ENCODE data around the gene AIDA.
A peak's percentile ranks its signal among the peaks of the same experiment; 100 is the strongest.

Gene AIDA

GRCh38 chr1:222712253-222713090, at the start of gene AIDA, which contains the start of gene BROX (continued):
- no peak for TF ChIP-seq ZNF266 (tag by site-specific recombination; IDR thresholded peaks at IDR 0.05; ENCODE audit: low read depth)
- TF ChIP-seq OVOL3 (tag by site-specific recombination; IDR thresholded peaks at IDR 0.05), result peak; percentile 76; the same call in 1 of the 2 replicates
- TF ChIP-seq HIC1 (tag by site-specific recombination; IDR thresholded peaks at IDR 0.05), result no peak
- peak; percentile 59 for TF ChIP-seq ZIC2 (tag by site-specific recombination; IDR thresholded peaks at IDR 0.05)
- TF ChIP-seq ZNF324 (tag by site-specific recombination; IDR thresholded peaks at IDR 0.05), result peak; percentile 84
- TF ChIP-seq ZNF76 (tag by site-specific recombination; IDR thresholded peaks at IDR 0.05; ENCODE audit: borderline replicate concordance, low read depth), result peak; percentile 91
- no peak for TF ChIP-seq ZNF157 (tag by site-specific recombination; IDR thresholded peaks at IDR 0.05)
- peak; percentile 52; the same call in 1 of the 2 replicates for TF ChIP-seq RBAK (tag by site-specific recombination; IDR thresholded peaks at IDR 0.05)
- TF ChIP-seq INSM2 (tag by site-specific recombination; IDR thresholded peaks at IDR 0.05), result peak; percentile 75
- no peak for TF ChIP-seq ZNF23 (tag by site-specific recombination; IDR thresholded peaks at IDR 0.05; ENCODE audit: borderline replicate concordance)
- TF ChIP-seq ZNF549 (tag by site-specific recombination; IDR thresholded peaks at IDR 0.05), result no peak
- no peak for TF ChIP-seq SCRT1 (tag by site-specific recombination; IDR thresholded peaks at IDR 0.05; ENCODE audit: borderline replicate concordance)
- no peak for TF ChIP-seq ZNF221 (tag by site-specific recombination; IDR thresholded peaks at IDR 0.05; ENCODE audit: borderline replicate concordance)

- no peaks in the 10 kb centered on the region for H3K36me3 ChIP-seq (ENCODE audit: control insufficient read depth in 2 of 2, insufficient read depth in 1 of 2, low read length in 2 of 2)
- H3K9me3 ChIP-seq (ENCODE audit: control insufficient read depth, insufficient read depth, low read depth, low read length), result no peaks in the 10 kb centered on the region
- CTCF ChIA-PET, result interaction anchor here (0.9 kb wide), 1 partner anchor 22 kb away, joined by 4 read pairs; no protein-coding TSS in a partner anchor
- H3K27ac ChIP-seq (ENCODE audit: extremely low read depth, low read depth, low read length), result no peak overlapping the region
- TF ChIP-seq ZNF112 (tag by site-specific recombination; IDR thresholded peaks at IDR 0.05), result no peak
- no peak for TF ChIP-seq ZNF747 (tag by site-specific recombination; IDR thresholded peaks at IDR 0.05)
- TF ChIP-seq ZNF248 (tag by site-specific recombination; IDR thresholded peaks at IDR 0.05), result no peak
- TF ChIP-seq ZNF157 (tag by site-specific recombination; IDR thresholded peaks at IDR 0.05), result no peak
- TF ChIP-seq SALL2 (tag by site-specific recombination; IDR thresholded peaks at IDR 0.05; ENCODE audit: borderline replicate concordance), result no peak
- no peak for TF ChIP-seq ZNF792 (tag by site-specific recombination; IDR thresholded peaks at IDR 0.05)
- no peak for TF ChIP-seq ZNF223 (tag by site-specific recombination; IDR thresholded peaks at IDR 0.05)
- TF ChIP-seq ZNF175 (tag by site-specific recombination; IDR thresholded peaks at IDR 0.05), result no peak
- no peak for TF ChIP-seq ZSCAN30 (tag by site-specific recombination; IDR thresholded peaks at IDR 0.05)
- no peak for TF ChIP-seq ZNF621 (tag by site-specific recombination; IDR thresholded peaks at IDR 0.05)
- TF ChIP-seq TRIM28 (IDR thresholded peaks at IDR 0.05; ENCODE audit: borderline replicate concordance, low read length), result no peak
- no peak for TF ChIP-seq ZNF266 (tag by site-specific recombination; IDR thresholded peaks at IDR 0.05; ENCODE audit: low read depth)
- no peak for TF ChIP-seq ZBTB48 (tag by site-specific recombination; IDR thresholded peaks at IDR 0.05)
- no peak for TF ChIP-seq ZNF211 (tag by site-specific recombination; IDR thresholded peaks at IDR 0.05; ENCODE audit: low read depth)
- TF ChIP-seq SETDB1 (IDR thresholded peaks at IDR 0.05; ENCODE audit: insufficient read length, low read length), result no peak
- TF ChIP-seq SP7 (tag by site-specific recombination; IDR thresholded peaks at IDR 0.05), result no peak
- no peak for TF ChIP-seq SP3 (tag by site-specific recombination; IDR thresholded peaks at IDR 0.05)
- no peak for TF ChIP-seq PATZ1 (tag by site-specific recombination; IDR thresholded peaks at IDR 0.05)
- TF ChIP-seq ZNF530 (tag by site-specific recombination; IDR thresholded peaks at IDR 0.05; ENCODE audit: low read depth), result no peak
- no peak overlapping the region for H3K4me3 ChIP-seq (ENCODE audit: low read depth, low read length)
- H3K4me1 ChIP-seq (ENCODE audit: control insufficient read depth, insufficient read depth, low read length), result no peaks in the 10 kb centered on the region
- POLR2A ChIA-PET, result no interaction called here
These were observed 48.8 kb upstream of the AIDA start for GRCh38 chr1:222761083-222761482.
